ENCODE results near the gene GNB5.
"Not testable (repeated sequence)": the region's sequence is repeated elsewhere in the genome, so short reads cannot be mapped to it uniquely, and the experiment has no call there.

Gene GNB5

DNA sequence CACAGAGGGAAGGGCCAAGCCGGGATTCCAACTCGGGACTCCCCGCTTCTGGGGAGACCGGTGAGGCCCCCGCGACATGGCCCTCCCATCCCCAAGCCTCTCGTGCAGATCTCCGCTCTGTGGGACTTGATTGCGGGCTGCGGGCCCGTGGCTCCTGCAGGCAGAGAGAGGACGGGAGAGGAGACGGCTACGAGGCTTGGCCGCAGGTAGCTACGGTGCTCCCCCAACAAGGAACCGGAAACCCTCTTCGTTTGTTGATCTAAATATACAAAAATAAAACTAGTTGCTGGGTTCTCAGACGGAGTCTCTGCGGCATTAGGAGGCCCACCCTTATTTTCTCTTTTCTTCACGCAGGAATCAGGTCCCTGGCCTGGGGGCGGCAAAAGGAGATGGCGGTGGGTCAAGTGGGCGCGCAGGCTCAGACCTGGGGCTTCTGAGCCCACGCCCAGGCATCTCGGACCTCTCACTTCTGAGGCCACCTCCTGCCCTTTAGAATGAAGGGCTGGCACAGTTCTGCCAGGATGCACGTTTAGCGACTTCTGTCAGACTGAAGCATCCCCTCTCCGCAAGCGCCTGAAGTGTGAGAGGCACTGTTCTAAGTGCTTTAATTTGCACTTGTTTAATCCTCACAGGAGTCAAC lies 10.9 kb downstream of the GNB5 start:
- no peak for DNase-seq (ENCODE audit: low spot score)
- ChIA-PET POLR2A (ENCODE audit: low non-redundant PET) (interaction anchor here (0.7 to 1.0 kb wide), 2 partner anchors 8 to 10 kb away, joined by 3 read pairs; no protein-coding TSS in a partner anchor), CTCF (no interaction called here)
- TF ChIP-seq, protein P1, sequence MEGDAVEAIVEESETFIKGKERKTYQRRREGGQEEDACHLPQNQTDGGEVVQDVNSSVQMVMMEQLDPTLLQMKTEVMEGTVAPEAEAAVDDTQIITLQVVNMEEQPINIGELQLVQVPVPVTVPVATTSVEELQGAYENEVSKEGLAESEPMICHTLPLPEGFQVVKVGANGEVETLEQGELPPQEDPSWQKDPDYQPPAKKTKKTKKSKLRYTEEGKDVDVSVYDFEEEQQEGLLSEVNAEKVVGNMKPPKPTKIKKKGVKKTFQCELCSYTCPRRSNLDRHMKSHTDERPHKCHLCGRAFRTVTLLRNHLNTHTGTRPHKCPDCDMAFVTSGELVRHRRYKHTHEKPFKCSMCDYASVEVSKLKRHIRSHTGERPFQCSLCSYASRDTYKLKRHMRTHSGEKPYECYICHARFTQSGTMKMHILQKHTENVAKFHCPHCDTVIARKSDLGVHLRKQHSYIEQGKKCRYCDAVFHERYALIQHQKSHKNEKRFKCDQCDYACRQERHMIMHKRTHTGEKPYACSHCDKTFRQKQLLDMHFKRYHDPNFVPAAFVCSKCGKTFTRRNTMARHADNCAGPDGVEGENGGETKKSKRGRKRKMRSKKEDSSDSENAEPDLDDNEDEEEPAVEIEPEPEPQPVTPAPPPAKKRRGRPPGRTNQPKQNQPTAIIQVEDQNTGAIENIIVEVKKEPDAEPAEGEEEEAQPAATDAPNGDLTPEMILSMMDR (conservative IDR thresholded peaks at IDR 0.05; ENCODE audit: low read depth) = no peak
- peak overlapping the region; percentile 92 for H3K27ac ChIP-seq

- H3K27ac ChIP-seq = peak overlapping the region; percentile 92
- TF ChIP-seq, protein P1 (conservative IDR thresholded peaks at IDR 0.05; ENCODE audit: low read depth) = no peak
- ChIA-PET CTCF (interaction anchor here (0.9 kb wide), 1 partner anchor 262 kb away, joined by 4 read pairs; no protein-coding TSS in a partner anchor), POLR2A (ENCODE audit: low non-redundant PET) (interaction anchor here (0.7 to 1.0 kb wide), 3 partner anchors 9 to 116 kb away, joined by 3 read pairs; no protein-coding TSS in a partner anchor)
- DNase-seq (ENCODE audit: low spot score) = peak; percentile 96
These were observed 11.7 kb downstream of the GNB5 start for GRCh38 chr15:52179278-52180195.

DNA sequence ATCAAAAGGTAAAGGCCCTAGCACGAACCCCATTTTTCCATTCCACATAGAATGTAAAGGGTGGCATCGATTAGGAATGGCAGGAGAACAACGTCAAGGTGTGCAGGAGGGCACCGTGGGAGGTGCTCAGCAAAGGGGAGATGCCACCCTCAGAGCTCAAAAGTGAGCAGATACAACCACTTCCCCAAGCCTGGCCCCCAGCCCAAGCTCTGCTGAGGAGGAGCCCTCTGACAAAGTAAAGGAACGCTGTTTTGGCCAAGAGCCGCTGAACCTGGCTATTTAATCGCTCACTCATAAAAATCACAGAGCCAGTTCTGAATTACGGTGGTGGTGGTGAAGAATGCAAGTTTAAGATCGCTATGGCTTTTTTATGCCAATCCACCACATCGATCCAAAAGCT lies 12.4 kb downstream of the GNB5 start:
- TF ChIP-seq, protein P1 (conservative IDR thresholded peaks at IDR 0.05; ENCODE audit: low read depth) = no peak
- peak; percentile 16 for DNase-seq (ENCODE audit: low spot score)
- CTCF ChIA-PET = interaction anchor here (0.9 kb wide), 1 partner anchor 261 kb away, joined by 4 read pairs; no protein-coding TSS in a partner anchor
- POLR2A ChIA-PET (ENCODE audit: low non-redundant PET) = interaction anchor here (0.7 kb wide), 1 partner anchor 115 kb away, joined by 3 read pairs; no protein-coding TSS in a partner anchor
- peak overlapping the region; percentile 92 for H3K27ac ChIP-seq

DNA sequence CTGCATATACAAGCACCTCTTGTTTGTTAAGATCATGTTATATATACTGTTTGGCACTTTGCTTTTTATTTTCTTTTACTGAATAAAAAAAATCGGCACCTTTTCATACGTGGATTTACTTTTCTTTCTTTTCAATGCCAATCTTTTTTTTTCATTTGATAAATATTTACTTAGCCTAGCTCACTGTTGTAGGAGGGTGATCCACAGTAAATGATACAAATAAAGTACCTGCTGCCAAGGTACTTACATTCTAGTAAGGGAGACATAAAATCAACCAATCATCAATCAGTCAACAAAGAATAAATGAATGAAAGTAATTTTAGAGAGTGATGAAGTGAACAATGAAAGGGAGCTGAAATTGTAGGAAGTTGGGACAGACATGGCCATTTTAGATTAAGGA lies 18.3 kb downstream of the GNB5 start:
- ChIA-PET POLR2A (ENCODE audit: low non-redundant PET) (no interaction called here), CTCF (no interaction called here)
- TF ChIP-seq, protein P1 (conservative IDR thresholded peaks at IDR 0.05; ENCODE audit: low read depth) = no peak
- H3K27ac ChIP-seq = no peak overlapping the region
- DNase-seq (ENCODE audit: low spot score) = no peak

DNA sequence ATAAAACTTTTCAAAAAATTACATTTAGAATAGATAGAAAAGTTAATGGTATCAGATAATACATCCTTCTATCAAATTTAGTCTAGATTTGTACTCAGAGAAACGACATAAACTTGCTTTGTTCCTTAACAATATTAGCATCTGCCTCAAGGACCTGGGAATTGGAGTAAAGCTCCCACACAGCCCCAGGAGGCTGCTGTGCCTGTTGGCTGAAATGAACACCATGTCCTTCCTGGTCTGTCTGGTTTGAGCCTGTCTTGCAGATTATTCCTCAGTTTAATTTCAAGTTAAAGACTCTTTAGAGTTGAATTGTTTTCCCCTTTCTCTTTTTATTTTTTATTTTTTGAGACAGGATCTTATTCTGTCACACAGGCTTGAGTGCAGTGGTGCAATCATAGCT lies 19.4 kb downstream of the GNB5 start:
- ChIA-PET CTCF (no interaction called here), POLR2A (ENCODE audit: low non-redundant PET) (no interaction called here)
- no peak for DNase-seq (ENCODE audit: low spot score)
- TF ChIP-seq, protein P1 (conservative IDR thresholded peaks at IDR 0.05; ENCODE audit: low read depth) = no peak
- H3K27ac ChIP-seq = no peak overlapping the region

DNA sequence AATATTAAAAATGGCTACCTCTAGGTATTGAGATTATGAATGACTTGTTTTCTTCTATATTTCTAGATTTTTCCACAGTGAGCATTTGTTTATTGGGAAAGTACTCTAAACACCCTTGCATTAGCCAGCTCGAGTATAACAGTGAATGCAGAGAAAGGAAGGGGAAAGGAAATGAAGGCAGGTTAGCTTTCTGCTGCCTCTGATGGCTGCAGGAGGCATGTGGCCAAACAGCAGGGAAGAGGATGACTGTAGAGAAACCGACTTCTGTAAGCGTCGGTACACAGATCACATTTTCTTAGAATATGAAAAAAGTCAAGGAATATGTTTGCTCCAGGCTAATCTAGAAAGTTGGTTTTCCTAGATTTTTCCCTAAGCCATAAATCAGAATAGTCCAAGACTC lies 19.8 kb downstream of the GNB5 start:
- TF ChIP-seq, protein P1 (conservative IDR thresholded peaks at IDR 0.05; ENCODE audit: low read depth) = no peak
- ChIA-PET POLR2A (ENCODE audit: low non-redundant PET) (no interaction called here), CTCF (no interaction called here)
- no peak overlapping the region for H3K27ac ChIP-seq
- no peak for DNase-seq (ENCODE audit: low spot score)

GRCh38 chr15:52170199-52170598 lies 21.0 kb downstream of the GNB5 start:
- not testable (repeated sequence) for DNase-seq (ENCODE audit: low spot score); H3K27ac ChIP-seq
- CTCF ChIA-PET = interaction anchor here (0.6 kb wide), 1 partner anchor 1378 kb away, joined by 8 read pairs; no protein-coding TSS in a partner anchor
- POLR2A ChIA-PET (ENCODE audit: low non-redundant PET) = interaction anchor here (0.8 kb wide), 1 partner anchor 10 kb away, joined by 3 read pairs; no protein-coding TSS in a partner anchor

- POLR2A ChIA-PET (ENCODE audit: low non-redundant PET); H3K27ac ChIP-seq; DNase-seq (ENCODE audit: low spot score): not testable (repeated sequence)
- CTCF ChIA-PET = interaction anchor here (0.9 to 1.5 kb wide), 2 partner anchors 9 to 18 kb away, joined by 3 to 5 read pairs; no protein-coding TSS in a partner anchor
These were observed 25.6 kb downstream of the GNB5 start for GRCh38 chr15:52165494-52166131.

All from RWPE1 (cell line).